ENCODE data around the gene POP7.

DNA sequence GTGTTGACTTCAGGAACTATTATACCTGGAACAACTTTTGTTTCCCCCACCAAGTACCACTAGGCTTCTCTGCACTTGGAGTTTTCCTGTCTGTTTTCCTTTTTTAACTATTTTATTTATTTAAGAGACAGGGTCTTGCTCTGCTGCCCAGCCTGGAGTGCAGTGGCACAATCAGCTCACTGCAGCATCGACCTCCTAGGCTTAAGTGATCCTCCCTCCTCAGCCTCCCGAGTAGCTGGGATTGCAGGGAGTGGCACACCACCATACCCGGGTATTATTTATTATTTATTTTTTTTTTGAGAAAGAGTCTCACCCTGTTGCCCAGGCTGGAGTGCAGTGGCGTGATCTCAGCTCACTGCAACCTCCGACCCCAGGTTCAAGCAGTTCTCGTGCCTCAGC is 9.8 kb upstream of the POP7 start:
- TF ChIP-seq, protein P1, sequence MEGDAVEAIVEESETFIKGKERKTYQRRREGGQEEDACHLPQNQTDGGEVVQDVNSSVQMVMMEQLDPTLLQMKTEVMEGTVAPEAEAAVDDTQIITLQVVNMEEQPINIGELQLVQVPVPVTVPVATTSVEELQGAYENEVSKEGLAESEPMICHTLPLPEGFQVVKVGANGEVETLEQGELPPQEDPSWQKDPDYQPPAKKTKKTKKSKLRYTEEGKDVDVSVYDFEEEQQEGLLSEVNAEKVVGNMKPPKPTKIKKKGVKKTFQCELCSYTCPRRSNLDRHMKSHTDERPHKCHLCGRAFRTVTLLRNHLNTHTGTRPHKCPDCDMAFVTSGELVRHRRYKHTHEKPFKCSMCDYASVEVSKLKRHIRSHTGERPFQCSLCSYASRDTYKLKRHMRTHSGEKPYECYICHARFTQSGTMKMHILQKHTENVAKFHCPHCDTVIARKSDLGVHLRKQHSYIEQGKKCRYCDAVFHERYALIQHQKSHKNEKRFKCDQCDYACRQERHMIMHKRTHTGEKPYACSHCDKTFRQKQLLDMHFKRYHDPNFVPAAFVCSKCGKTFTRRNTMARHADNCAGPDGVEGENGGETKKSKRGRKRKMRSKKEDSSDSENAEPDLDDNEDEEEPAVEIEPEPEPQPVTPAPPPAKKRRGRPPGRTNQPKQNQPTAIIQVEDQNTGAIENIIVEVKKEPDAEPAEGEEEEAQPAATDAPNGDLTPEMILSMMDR (IDR thresholded peaks at IDR 0.05), result no peak
- TF ChIP-seq POLR2A (IDR thresholded peaks at IDR 0.05), result no peak
- no peak for TF ChIP-seq POLR2AphosphoS5 (IDR thresholded peaks at IDR 0.05)
